HG02678 (cell line): ENCODE results near the gene DDX27.
"Not testable (repeated sequence)": the region's sequence is repeated elsewhere in the genome, so short reads cannot be mapped to it uniquely, and the experiment has no call there.

ENCODE experiments used
- ATAC-seq: cut with Tn5 transposase; IDR thresholded peaks from one replicate; pipeline ENCODE4 v1.9.1; 2021; ENCODE audit warnings: mild to moderate bottlenecking, moderate library complexity; ENCODE audit not compliant: unreplicated experiment

DDX27 gene

GRCh38 chr20:49219091-49219923, at the start of gene DDX27:
DDX27 (plus strand) TSS chr20:49219416; CDS start chr20:49219449, 33 bp downstream.
- ATAC-seq, result peak; percentile 96

GRCh38 chr20:49169547-49169946, 49.7 kb upstream of the DDX27 start:
- no peak for ATAC-seq

GRCh38 chr20:49170714-49171113, 48.5 kb upstream of the DDX27 start:
- no peak for ATAC-seq

- ATAC-seq, result no peak
Measured at GRCh38 chr20:49171909-49172308, 47.3 kb upstream of the DDX27 start.

GRCh38 chr20:49172413-49172812, 46.8 kb upstream of the DDX27 start:
- no peak for ATAC-seq

- ATAC-seq, result no peak
Measured at GRCh38 chr20:49174183-49174582, 45.0 kb upstream of the DDX27 start.

GRCh38 chr20:49179368-49180277, 39.6 kb upstream of the DDX27 start:
- peak; percentile 68 for ATAC-seq

- ATAC-seq, result no peak
Measured at GRCh38 chr20:49181265-49181877, 37.8 kb upstream of the DDX27 start.

- no peak for ATAC-seq
Measured at GRCh38 chr20:49183444-49183843, 35.8 kb upstream of the DDX27 start.

GRCh38 chr20:49184084-49184501, 35.1 kb upstream of the DDX27 start:
- not testable (repeated sequence) for ATAC-seq

- ATAC-seq, result no peak
Measured at GRCh38 chr20:49184691-49185070, 34.5 kb upstream of the DDX27 start.

GRCh38 chr20:49185071-49185761, 34.0 kb upstream of the DDX27 start:
- ATAC-seq, result no peak

- no peak for ATAC-seq
Measured at GRCh38 chr20:49186535-49187329, 32.5 kb upstream of the DDX27 start.

GRCh38 chr20:49187330-49187850, 31.8 kb upstream of the DDX27 start:
- ATAC-seq, result no peak

GRCh38 chr20:49187851-49188641, 31.2 kb upstream of the DDX27 start, which contains the start of gene STAU1:
STAU1 (minus strand) TSS chr20:49188334; CDS start chr20:49166201, 22,133 bp downstream.
- peak; percentile 94 for ATAC-seq

- ATAC-seq, result not testable (repeated sequence)
Measured at GRCh38 chr20:49192944-49193518, 26.2 kb upstream of the DDX27 start.

GRCh38 chr20:49199729-49200293, 19.4 kb upstream of the DDX27 start:
- no peak for ATAC-seq

GRCh38 chr20:49203011-49203410, 16.2 kb upstream of the DDX27 start:
- ATAC-seq, result no peak
